NCI-H524 (cell line): ENCODE results near the gene NAA20.
"Not testable (repeated sequence)": the region's sequence is repeated elsewhere in the genome, so short reads cannot be mapped to it uniquely, and the experiment has no call there.

ENCODE experiments used
- DNase-seq, 2 experiments: peaks; one replicate each; lab custom pipeline; 2025; lab: John Stamatoyannopoulos, UW

NAA20 gene

DNA sequence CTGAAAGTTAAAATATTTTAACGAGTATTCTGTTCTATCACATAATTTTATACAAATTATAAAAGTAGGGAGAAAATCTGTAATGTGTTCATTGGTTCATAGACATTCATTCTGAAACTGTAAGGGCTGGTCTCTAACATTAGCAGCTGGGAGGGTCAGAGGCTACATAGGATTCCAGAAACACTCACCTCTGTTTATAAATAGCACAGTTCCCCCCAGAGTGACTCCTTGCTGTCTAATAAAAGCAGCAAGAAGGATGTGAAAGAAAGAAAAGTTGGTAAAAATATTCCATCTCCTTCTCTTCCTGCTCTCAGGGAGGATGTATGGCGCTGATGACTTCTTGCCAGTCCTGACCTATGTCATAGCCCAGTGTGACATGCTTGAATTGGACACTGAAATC, 25.3 kb upstream of the NAA20 start:
- DNase-seq: no peak

DNA sequence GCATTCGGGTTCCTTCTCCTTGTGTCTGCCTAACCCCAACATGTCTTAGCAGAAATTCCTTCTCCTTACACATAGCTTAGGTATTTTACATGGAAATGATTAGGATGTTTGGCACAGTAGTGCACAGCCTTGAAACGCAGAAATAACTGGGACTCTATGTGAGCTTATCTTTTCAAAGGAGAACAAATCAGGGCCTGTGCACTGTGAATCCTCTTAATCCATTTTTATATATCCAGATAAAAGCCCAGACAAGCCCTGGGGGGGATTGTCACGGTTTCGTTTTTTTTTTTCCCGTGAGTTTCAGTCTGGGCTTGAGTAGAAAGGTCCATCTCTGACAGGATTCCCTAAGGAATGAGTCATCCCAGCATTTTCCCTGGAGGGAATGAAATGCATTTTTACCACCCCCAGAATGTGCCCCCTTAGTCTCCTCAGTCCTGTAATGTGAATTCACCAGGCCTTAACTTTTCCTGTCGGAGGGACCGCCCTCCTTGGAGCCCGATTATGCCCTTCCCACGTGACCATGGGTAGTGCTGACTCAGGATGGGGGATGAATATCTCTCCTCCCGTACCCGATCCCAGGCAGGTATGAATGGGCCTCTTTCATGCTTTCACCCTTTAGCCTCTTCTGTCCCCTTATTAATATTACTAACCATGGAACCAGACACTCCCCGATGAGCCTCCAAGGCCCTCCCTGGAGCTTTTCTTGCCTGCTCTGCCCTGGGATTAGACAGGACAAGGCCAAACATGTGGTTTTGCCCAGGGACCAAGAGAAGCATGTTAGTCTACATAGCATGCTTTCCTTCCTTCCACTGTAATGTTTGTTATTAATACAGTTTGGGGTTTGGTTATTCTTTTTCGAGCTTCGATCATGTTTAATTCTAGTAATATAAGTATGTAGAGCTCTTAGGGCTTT, 23.9 kb upstream of the NAA20 start:
- DNase-seq: no peak

DNA sequence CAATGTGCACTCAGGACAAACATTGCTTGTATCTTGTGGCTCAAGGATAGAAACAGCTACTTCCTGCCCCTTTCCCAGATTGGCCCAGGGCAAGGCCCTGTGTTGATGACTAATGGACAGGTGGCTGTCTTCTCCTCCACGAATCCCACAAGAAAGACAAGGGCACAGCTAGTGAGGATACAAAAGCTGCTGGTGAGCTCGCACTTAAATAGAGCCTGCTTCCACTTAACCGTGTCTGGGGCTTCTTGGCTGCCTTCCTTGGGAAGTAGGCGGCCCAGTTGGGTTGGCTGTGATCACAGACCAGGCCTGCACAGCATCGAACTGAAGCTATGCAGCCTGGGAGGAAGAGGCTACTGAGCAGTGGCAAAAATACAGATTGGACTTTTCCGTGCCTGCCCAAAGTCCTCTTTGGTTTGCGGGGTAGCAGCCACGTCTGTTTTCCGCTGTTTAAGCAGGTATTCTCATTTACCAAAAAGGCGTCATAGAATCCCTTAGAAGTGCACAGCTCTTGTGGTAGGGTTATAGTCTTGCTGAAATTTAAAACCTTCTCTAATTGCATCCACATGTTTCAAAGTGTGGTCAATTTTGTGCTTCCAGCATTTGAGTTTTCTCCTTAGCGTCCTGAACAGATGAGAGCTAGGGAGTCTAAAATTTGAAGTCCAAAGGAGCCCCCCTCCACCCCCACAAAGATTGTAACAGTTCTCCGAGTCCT, 23.0 kb upstream of the NAA20 start:
- no peak for DNase-seq

DNA sequence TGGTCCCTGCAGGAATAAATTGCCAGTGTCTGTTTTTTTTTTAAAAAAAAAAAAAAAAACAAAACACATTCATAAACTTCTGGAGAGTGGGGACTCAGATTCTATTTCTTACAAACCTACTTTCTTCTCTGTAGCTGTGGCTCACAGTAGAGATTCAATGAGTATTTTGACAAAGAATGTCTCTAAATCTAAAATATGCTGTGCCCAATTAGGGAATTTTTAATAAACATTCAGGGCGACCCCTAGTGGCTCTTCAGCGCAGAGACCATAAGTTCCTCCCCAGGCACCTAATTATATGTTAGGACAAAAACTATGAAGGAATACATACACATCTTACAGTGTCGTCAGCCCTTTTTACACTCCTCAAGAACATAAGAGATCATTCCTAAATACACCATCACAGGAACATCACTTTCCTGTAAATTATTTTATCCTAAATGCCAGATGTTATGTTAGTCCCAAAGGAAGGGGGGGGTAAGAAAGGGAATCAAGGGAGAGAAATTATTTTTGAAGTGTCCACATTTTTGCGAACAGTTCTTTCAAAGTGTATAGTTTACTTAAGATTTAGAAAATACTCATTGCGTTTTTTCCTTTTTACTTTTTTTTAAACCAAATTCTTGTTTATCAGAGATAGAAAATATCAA, 21.8 kb upstream of the NAA20 start:
- DNase-seq: peak in 1 of 2 experiments; percentile 65

DNA sequence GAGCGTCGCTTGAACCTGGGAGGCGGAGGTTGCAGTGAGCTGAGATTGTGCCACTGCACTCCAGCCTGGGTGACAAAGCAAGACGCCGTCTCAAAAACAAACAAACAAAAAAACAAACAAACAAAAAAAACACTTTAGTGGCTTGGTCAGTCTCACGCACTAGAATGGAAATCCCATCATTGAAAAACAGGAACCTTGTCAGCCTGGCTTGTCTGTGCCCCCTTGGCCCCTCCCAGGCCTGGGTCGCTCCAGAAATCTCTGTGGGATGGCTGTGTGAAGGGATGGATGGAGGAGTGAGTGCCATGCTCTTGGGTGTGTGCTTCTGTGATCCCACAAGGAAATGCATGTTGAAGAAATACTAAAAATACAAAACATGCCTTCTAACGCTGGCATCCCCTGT, 20.9 kb upstream of the NAA20 start:
- no peak for DNase-seq

DNA sequence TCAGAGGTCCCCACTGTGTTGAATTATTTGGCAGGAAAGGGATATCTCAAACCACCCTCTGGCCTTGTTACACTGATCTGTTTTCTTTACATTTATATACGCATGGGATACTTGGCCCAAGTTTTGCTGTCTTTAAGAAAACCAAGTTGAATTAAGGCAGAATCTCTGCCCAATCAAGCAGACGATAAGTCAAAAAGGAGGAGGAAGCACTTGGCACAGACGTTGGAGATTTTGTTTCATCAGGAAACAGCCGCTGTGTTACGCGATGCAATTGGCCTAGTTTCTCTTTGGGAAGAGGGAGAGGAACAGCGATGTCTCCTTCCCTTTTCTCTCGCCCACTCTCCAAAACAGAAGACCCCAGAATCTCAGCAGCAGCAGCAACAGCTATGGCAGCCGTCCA, 20.2 kb upstream of the NAA20 start:
- no peak for DNase-seq

DNA sequence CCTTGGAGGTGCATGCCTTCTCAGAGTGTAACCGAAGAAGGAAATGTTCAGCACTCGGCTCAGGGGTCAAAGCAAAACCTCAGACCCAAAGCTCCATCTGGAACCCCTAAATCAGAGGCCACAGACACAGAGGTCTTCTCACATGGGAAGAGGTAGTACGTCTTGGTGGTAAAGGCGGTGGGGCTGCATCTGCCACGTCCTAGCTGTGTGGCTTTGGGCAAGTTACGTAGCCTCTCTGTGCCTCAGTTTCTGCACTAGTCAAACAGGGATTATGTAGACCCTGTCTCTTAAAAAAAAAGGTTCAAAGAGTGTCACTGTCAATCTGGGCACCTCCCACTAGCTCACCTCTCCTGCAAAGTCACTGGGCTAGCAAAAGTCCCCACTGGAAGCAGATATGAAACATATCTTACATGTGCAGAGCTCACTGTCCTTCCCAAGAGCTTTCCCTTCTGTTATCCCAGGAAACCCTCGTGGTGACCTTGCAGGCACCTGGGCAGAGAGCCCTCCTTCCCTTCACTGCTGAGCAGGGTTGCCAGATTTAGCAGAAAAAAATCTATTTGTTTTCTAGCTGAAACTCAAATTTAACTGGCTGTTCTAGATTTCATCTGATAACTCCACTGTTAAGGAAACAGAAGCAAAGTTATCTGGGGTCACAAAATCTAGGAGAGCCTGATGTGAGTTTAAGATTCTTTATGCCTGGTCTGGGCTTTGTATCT, 18.0 kb upstream of the NAA20 start:
- DNase-seq: no peak

DNA sequence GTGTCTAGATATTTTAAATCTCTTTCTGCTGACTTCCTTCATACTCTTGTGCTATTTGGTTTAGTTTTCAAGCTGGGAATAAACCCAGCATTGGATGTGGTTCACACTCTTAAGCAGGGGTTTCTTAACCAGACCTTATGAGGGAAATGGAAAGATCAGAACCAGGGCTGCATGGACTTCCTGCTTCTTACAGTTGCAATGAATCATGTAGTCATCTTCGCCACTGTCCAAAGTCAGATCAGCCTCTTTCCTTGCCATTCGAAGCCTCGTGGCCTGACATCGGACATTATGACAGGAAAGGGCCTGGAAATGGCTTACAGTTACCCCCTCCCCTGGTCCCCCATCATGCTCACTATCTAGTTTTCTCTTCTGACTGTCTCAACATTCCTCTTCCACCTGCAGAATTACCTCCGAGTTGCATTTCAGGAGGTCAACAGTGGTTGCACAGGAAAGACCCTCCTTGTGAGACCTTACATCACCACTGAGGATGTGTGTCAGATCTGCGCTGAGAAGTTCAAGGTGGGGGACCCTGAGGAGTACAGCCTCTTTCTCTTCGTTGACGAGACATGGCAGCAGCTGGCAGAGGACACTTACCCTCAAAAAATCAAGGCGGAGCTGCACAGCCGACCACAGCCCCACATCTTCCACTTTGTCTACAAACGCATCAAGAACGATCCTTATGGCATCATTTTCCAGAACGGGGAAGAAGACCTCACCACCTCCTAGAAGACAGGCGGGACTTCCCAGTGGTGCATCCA, 16.8 kb upstream of the NAA20 start:
- no peak for DNase-seq

DNA sequence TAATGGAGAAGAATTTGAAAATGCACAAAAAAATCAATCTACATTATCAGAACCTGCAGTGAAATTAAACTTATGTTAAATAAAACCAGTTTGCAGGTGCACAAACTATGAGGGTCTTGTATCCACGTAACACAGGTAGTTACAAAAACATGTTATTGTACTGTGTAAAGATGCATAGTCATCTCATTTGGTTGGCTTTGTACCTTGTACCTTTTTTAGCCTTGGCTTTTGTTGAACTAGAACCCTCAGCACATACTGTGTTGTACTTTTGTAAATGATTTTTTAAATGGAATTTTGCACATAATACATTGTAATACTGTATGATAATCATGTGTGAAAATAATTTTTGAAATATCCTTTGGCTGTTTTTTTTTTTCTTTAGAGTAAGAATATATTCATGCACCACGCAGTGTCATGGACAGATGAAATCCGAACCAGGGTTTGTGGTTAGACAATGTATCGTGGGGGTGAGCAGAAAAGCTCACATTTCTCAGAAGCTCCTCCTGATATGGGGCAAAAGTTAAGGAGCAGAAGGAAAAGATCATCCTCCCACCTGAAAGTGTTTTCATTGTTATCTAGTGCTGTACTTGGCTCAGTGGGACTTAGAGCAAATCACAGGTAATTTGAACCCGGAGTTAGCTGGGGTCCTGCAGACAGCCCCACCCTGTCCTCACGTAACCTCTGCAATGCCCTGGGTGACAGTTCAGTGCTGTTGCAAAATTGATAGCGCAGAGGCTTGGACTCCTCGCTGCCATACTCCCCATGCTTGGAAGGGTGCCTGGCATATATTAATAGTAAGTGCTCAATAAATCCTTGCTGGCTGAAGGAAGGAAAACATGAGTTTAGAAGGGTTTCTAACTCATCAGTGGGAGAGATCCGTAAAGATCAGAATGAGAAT, 14.8 kb upstream of the NAA20 start:
- DNase-seq: no peak

DNA sequence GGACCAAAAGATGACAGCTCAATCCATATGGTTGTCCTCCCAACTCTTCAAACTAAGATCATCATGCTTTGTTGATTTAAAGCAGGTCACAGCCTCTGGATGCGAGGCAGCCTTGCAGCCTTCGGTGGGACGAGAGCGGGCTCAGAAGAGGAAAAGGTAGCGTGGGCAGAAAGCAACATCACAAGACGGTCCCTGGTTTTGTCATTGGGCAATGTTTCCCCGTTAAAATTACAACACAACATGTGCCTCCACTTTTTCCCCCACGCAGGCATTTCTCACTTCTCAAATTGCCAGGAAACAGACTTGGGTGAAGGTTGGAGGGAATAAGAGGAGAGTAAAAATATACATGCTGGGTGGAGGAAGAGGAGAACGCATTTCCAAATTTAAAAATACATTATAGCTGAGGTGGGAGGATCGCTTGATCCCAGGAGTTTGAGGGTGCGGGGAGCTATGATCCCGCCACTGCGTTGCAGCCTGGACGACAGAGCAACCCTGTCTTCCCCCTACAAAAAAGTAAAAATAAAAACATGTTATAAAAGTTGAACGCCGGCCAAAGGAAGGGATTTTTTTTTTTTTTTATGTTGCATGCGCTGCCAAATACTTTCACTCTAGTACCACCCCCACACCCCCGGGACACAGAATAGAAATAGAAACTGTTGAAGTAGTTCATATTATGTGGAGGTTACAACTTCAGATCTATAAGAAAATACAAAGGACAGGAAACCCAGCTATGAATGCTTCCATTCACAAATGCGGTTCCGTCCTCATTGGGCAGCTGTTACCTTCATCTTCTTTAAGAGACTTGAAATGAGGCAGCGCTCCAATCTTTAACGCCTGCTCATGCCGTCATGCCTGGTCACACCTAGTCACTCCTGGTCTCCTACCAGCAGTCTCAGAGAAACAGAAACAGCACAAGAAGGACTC, 13.9 kb upstream of the NAA20 start:
- DNase-seq: no peak

DNA sequence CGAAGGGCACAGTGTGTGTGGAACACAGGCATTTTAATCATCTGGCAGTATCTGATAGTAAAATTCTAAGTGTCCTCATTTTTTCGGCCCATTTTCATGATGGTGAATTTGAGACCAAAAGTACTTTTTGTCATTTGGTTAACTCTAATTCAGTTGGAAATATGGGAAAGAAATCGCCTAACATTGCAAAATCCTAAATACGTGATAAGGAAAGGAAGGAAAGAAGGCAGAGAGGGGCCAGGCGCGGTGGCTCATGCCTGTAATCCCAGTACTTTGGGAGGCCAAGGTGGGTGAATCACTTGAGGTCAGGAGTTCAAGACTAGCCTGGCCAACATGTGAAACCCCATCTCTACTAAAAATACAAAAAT, 13.2 kb upstream of the NAA20 start:
- DNase-seq: not testable (repeated sequence)

DNA sequence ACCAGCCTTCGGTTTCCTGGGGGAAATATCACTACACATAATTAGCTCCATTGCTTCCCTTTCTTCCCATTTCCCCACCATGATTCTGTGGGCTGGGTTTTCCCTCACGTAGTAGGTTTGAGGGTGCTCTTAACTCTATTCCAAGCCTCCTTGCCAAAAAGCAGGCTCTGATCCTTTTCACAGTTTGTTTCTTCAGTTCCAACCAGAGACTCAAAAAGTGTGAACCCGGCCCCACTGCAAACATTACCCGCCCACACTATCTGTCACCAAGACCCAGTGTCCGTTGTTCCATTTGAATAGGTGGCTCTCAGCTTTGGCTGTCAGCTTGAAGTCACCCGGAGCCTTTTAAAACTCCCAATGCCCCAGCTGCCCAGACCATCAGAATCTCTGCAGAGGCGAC, 11.8 kb upstream of the NAA20 start:
- no peak for DNase-seq

DNA sequence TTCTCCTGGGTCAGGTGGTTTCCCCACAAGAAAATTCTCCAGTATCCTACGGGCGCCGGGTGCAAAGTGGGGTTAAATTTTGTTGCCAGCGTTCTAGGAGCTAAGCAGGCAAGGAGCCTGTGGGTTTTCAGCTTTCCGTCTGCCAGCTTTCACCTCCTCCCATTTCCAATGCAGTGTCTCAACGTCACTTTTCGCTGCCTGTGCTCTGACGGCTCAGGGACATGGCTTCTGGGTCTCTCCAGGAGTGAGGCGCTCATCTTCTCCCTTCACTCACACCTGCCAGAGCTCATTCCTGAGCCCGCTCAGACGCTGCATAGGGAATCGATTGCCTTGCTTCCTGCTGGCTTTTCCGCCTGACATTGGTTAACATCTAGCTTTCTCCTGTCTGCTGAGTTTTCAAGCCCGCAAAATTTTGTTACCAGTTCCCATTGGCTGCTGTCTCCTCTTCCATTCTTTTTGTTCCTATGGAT, 7.3 kb upstream of the NAA20 start:
- DNase-seq: no peak

DNA sequence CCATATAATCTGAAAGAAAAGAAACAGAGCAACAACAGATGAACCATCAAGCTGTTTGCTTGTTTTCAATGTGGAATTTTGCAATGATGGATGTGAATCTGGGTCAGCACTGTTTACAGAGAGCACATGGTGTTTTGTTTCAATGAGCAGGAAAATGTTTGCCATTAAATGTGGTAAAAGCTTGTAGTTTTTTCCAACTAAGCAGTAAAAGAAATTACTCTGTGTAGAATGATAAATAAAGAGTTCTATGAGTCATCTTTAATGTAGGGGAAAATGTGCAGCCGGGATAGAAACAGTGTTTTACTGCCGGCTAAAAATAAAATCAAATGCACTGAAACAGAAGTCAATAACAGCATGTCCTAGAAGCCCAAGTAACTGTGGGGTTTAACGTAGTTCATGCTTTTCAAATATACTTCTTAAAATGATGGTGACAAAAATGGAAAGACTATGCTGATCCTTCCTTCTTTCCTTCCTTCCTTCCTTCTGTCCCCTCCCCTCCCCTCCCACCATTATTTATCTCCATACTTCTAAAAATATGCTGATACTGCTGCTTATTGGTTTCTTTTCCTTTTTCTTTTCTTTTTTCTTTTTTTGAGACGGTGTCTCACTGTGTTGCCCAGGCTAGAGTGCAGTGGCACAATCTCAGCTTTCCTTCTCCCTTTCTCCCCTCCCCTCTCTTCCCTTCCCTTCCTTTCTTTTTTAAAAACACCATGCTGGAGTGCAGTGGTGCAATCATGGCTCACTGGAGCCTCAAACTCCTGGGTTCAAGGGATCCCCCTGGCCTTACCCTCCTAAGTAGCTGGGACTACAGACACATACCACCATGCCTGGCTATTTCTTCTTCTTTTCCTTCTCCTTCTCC, 6.3 kb upstream of the NAA20 start:
- DNase-seq: no peak

DNA sequence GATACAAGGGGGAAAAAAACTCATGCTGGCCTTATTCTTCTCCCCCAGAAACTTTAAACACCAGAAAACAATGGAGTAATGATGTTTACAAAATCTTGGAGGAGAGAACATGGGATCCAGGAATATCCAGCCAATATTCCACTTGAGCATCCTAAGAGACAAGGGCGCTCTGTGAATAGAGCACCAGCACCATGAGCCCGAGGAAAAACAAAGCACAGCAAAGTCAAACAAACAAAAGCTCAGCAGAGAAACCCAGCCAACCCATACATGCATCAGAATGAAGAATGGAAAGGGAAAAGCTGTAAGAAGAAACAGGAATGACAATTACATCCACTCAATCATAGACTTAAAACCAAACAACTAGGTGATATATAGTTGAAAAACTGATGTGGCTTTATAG, 4.6 kb upstream of the NAA20 start:
- DNase-seq: no peak

DNA sequence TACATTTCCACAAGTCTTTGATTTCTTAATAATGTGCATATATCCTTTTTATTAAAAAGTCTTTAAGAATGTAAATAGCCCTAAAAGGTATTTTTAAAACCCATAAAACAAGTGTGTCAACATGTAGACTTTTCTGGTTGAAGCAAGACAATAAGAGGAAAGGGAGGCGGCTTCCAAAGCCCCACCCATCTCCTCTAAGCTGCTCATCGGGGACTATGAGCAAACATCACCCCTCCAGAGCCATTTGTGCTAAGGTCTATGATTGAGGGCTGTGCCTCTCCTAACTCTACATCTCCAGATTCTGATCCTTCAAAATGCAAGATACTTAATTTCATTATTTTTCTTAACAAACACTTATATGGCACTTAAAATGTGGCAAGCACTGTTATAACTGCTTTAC, 2.5 kb upstream of the NAA20 start:
- peak in 1 of 2 experiments; percentile 17 for DNase-seq

DNA sequence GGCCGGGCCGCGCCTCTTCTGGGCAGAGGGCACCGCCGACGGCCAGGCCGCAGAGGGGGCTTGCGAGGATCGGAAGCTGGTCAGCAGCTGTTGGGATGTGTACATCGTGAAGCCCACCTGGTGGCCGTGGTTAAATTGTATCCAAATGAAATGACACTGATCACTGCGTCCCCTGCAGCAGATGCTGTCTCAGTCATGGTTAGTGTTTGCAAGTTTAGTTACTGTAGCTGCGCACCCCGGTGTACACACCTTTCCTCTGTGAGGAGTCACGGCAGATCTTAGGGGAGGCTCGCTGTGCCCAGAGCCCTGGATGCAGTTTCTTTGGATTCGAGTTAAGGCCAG, 653 bp downstream of the NAA20 start:
- peak; percentile 16 to 36 for DNase-seq

DNA sequence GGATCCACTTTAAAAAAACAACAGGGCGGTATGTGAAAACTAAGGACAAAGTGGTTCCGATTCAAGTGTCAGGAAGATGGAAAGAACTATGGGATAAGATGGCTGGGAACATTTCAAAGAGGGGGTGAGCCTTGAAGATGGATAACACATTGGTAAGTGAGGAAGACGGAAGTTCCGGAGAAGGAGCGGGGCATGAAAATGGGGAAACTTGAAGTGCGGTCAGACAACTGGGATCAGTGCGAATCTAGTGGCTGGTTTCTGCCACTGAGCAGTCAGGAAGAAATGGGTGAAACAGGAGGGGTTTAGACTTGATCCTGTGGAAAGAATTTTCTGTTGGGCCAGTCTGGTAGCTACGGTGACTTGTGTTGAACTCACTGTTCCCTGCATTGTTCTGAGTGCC, 1.2 kb downstream of the NAA20 start:
- no peak for DNase-seq
